Keratinocyte (primary cell): Measurements from ENCODE around the gene MTMR2. TPM values are rescaled to one million over a fixed set of nuclear protein-coding genes. Genes with fewer than 3 reads are reported as not detected.

Source experiments
- DNase-seq: peaks from one replicate; pipeline ENCODE4 v3.0.0-alpha.2; 2011; ENCODE audit warnings: low read depth, missing footprints, low spot score
- FAIRE-seq: peaks from 2 replicates; lab custom pipeline; 2011; peaks lifted over from hg19 to GRCh38; lab: Jason Lieb, UNC
- H2AFZ ChIP-seq: 2 replicates; pipeline ENCODE4 v1.6.0; 2012; ENCODE audit warnings: low read length, control low read depth, inconsistent platforms; ENCODE audit not compliant: control insufficient read depth
- H3K27ac ChIP-seq: 2 replicates; pipeline ENCODE4 v1.5.1; 2011; ENCODE audit warnings: low read length; ENCODE audit not compliant: control insufficient read depth, insufficient read depth
- H3K27me3 ChIP-seq: 3 replicates; pipeline ENCODE4 v1.6.0; 2011; ENCODE audit warnings: low read length; ENCODE audit not compliant: control insufficient read depth, insufficient read depth; ENCODE audit errors: extremely low read depth
- H3K36me3 ChIP-seq, 2 experiments: 2 replicates in 1 of 2; 3 replicates in 1 of 2; pipeline ENCODE4 v1.5.1; 2011; ENCODE audit warnings: low read length in 2 of 2, mild to moderate bottlenecking in 1 of 2; ENCODE audit not compliant: control insufficient read depth in 2 of 2, insufficient read depth in 2 of 2; ENCODE audit errors: extremely low read depth in 1 of 2
- H3K4me1 ChIP-seq: 3 replicates; pipeline ENCODE4 v1.5.1; 2011; ENCODE audit warnings: low read length; ENCODE audit not compliant: control insufficient read depth, insufficient read depth; ENCODE audit errors: extremely low read depth
- H3K4me2 ChIP-seq: 3 replicates; pipeline ENCODE4 v1.6.0; 2011; ENCODE audit warnings: low read depth, low read length; ENCODE audit not compliant: control insufficient read depth, insufficient read depth; ENCODE audit errors: extremely low read depth
- H3K4me3 ChIP-seq, 3 experiments: fragments of 200-600 bp in 1 of 3; sonication (generic) in 1 of 3; 2 replicates in 2 of 3; 3 replicates in 1 of 3; pipeline ENCODE4 v1.5.1; 2011 to 2016; ENCODE audit warnings: low read length in 3 of 3, mild to moderate bottlenecking in 3 of 3, control low read depth in 2 of 3, inconsistent platforms in 1 of 3, low read depth in 1 of 3, mixed read lengths in 1 of 3, mixed run types in 1 of 3, moderate library complexity in 1 of 3; ENCODE audit not compliant: control insufficient read depth in 2 of 3, insufficient read depth in 2 of 3; ENCODE audit errors: extremely low read depth in 1 of 3
- H3K79me2 ChIP-seq: 2 replicates; pipeline ENCODE4 v1.6.0; 2012; ENCODE audit warnings: low read length; ENCODE audit not compliant: control insufficient read depth, insufficient read depth
- H3K9ac ChIP-seq: 3 replicates; pipeline ENCODE4 v1.6.0; 2011; ENCODE audit warnings: low read length; ENCODE audit not compliant: control insufficient read depth, insufficient read depth; ENCODE audit errors: extremely low read depth
- H3K9me1 ChIP-seq: 3 replicates; pipeline ENCODE4 v1.6.0; 2011; ENCODE audit warnings: low read length; ENCODE audit not compliant: control insufficient read depth, insufficient read depth; ENCODE audit errors: extremely low read depth
- H3K9me3 ChIP-seq: 2 replicates; pipeline ENCODE4 v1.5.1; 2012; ENCODE audit warnings: low read depth, low read length; ENCODE audit not compliant: control insufficient read depth
- H4K20me1 ChIP-seq: 3 replicates; pipeline ENCODE4 v1.6.0; 2011; ENCODE audit warnings: low read length; ENCODE audit not compliant: control insufficient read depth, insufficient read depth; ENCODE audit errors: extremely low read depth
- CTCF ChIP-seq, 3 experiments: IDR thresholded peaks in 1 of 3; conservative IDR thresholded peaks in 1 of 3; optimal IDR thresholded peaks in 1 of 3; 2 replicates in 2 of 3; 3 replicates in 1 of 3; pipeline versions ENCODE3 to v1.5.1; 2011; ENCODE audit warnings: low read length in 3 of 3, mild to moderate bottlenecking in 3 of 3, moderate library complexity in 2 of 3, control low read depth in 1 of 3, inconsistent platforms in 1 of 3; ENCODE audit not compliant: insufficient read depth in 2 of 3; ENCODE audit errors: extremely low read depth in 1 of 3
- EZH2 ChIP-seq: IDR thresholded peaks from one replicate; pipeline ENCODE4 v1.6.1; 2012; ENCODE audit warnings: inconsistent platforms, mild to moderate bottlenecking, low read length, moderate library complexity
- dilution Hi-C: fragments of 300-500 bp; cut with MboI; formaldehyde crosslinking; loops from one replicate; pipeline ENCODE4 v1.7.0; 2020; ENCODE audit warnings: low sequenced_read_pairs; ENCODE audit not compliant: extremely low pct_ligation_motif_present
- polyA plus RNA-seq, 5 experiments: library from polyadenylated mRNA; depleted of rRNA in 3 of 5; stranded (reverse) in 3 of 5; stranded (forward) in 1 of 5; unstranded in 1 of 5; fragments of >200 nt; gene quantifications; 1 replicate in 1 of 5; 2 replicates in 3 of 5; 3 replicates in 1 of 5; pipeline versions ENCODE4 v1.2.1 to v1.2.3, GENCODE V29; 2011 to 2012; ENCODE audit warnings: missing spikeins in 2 of 5, low read depth in 1 of 5, low replicate concordance in 1 of 5

MTMR2 gene
- polyA plus RNA-seq, 1 donor (not counting 4 experiments of a cell fraction or from before 2014, with no cell fraction given), result 27.0 TPM

DNA sequence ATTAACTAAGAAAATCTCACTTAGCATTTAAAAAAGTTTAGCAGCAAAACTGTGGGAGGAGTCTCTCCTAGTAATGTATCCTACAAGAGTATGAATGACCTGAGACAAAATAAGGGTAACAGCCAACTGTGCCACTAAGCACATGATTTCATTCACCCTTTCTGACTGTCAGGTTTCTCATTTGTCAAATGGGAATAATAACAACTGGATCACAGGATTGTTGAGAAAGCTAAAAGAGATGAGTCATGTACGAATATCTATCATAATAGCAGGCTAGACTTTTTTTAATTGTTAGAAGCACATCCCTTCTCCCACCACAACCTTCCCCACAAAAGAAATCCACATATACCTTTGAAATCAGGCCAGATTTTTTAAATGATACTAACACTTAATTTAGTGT is 39.5 kb downstream of the MTMR2 start:
- Histone ChIP-seq H3K4me3 (no peak overlapping the region), H3K9me1 (no peaks in the 10 kb centered on the region), H3K79me2 (no peaks in the 10 kb centered on the region), H3K27ac (peak overlapping the region; percentile 36), H3K36me3 (no peaks in the 10 kb centered on the region), H3K9me3 (no peaks in the 10 kb centered on the region), H3K4me1 (peaks cover 12% of the 10 kb centered on the region), H3K27me3 (no peaks in the 10 kb centered on the region), H4K20me1 (no peaks in the 10 kb centered on the region), H2AFZ (no peak overlapping the region), H3K4me2 (no peak overlapping the region), H3K9ac (no peak overlapping the region)
- no peak for TF ChIP-seq CTCF (optimal IDR thresholded peaks at IDR 0.05 in 1 of 3, IDR thresholded peaks at IDR 0.05 in 1 of 3, conservative IDR thresholded peaks at IDR 0.05 in 1 of 3; ENCODE audit: extremely low read depth in 1 of 3, insufficient read depth in 2 of 3, low read length in 3 of 3)
- no peak for TF ChIP-seq EZH2
- DNase-seq (peak; percentile 13), FAIRE-seq (no peak)
- dilution Hi-C loops, result no loop called here

DNA sequence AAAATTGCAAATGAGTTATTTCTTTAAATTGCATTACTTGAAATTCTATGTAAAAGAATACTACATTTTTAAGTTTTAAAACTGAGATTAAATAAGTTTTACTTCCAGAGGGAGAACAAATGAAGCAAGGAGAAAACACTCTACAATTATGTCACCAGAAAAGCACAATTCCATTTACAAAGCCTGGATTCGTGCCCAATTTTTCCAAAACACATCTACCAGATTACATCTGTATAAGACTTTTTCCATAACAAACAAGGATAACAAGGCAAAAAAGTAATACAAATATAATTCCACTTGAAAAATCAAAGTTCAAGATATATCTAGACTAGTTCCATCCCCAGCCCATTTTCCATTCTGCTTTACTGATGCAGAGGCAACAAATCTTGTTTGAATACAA is 40.5 kb downstream of the MTMR2 start:
- Histone ChIP-seq H3K79me2 (no peaks in the 10 kb centered on the region), H3K36me3 (no peaks in the 10 kb centered on the region), H4K20me1 (no peaks in the 10 kb centered on the region), H3K9me3 (no peaks in the 10 kb centered on the region), H3K4me3 (no peak overlapping the region), H3K4me2 (no peak overlapping the region), H3K27me3 (no peaks in the 10 kb centered on the region), H3K4me1 (peaks cover 12% of the 10 kb centered on the region), H2AFZ (no peak overlapping the region), H3K27ac (no peak overlapping the region), H3K9me1 (no peaks in the 10 kb centered on the region), H3K9ac (no peak overlapping the region)
- FAIRE-seq, result no peak
- dilution Hi-C loops, result no loop called here
- TF ChIP-seq EZH2 (no peak), CTCF (optimal IDR thresholded peaks at IDR 0.05 in 1 of 3, IDR thresholded peaks at IDR 0.05 in 1 of 3, conservative IDR thresholded peaks at IDR 0.05 in 1 of 3; ENCODE audit: extremely low read depth in 1 of 3, insufficient read depth in 2 of 3, low read length in 3 of 3) (no peak)
- no peak for DNase-seq
